ENCODE data around the gene AOAH. TPM values are rescaled to one million over a fixed set of nuclear protein-coding genes. Genes with fewer than 3 reads are reported as not detected.
"Not testable (repeated sequence)": the region's sequence is repeated elsewhere in the genome, so short reads cannot be mapped to it uniquely, and the experiment has no call there.

Gene AOAH
- total RNA-seq, 1 donor from 2014 or later: 33.4 TPM

GRCh38 chr7:36732806-36733205 lies 8.5 kb upstream of the AOAH start:
- peaks cover 34% of the 10 kb centered on the region for H3K36me3 Mint-ChIP-seq (ENCODE audit: low read depth)
- DNase-seq (ENCODE audit: low spot score): no peak
- no peak overlapping the region for H3K27ac Mint-ChIP-seq
- intact Hi-C loops (cut with micrococcal nuclease): no loop called here
- peaks cover 37% of the 10 kb centered on the region for H3K9me3 Mint-ChIP-seq
- no peak overlapping the region for H3K4me3 Mint-ChIP-seq (ENCODE audit: low read depth)
- no peaks in the 10 kb centered on the region for H3K27me3 Mint-ChIP-seq (ENCODE audit: low read depth)
- peaks cover 35% of the 10 kb centered on the region for H3K4me1 Mint-ChIP-seq (ENCODE audit: low read depth)

GRCh38 chr7:36730046-36730445 lies 5.8 kb upstream of the AOAH start:
- Mint-ChIP-seq H3K36me3 (ENCODE audit: low read depth) (peaks cover 34% of the 10 kb centered on the region), H3K4me1 (ENCODE audit: low read depth) (peaks cover 40% of the 10 kb centered on the region), H3K27ac (no peak overlapping the region), H3K27me3 (ENCODE audit: low read depth) (no peaks in the 10 kb centered on the region), H3K4me3 (ENCODE audit: low read depth) (no peak overlapping the region), H3K9me3 (peaks cover 37% of the 10 kb centered on the region)
- DNase-seq (ENCODE audit: low spot score): no peak
- intact Hi-C loops (cut with micrococcal nuclease): no loop called here

- H3K4me1 Mint-ChIP-seq (ENCODE audit: low read depth): peaks cover 46% of the 10 kb centered on the region
- peaks cover 31% of the 10 kb centered on the region for H3K9me3 Mint-ChIP-seq
- intact Hi-C loops (cut with micrococcal nuclease): loop anchor here (5.0 to 10.0 kb wide), 2 partner anchors 144 to 237 kb away; no protein-coding TSS in a partner anchor
- no peak for DNase-seq (ENCODE audit: low spot score)
- no peak overlapping the region for H3K4me3 Mint-ChIP-seq (ENCODE audit: low read depth)
- peaks cover 35% of the 10 kb centered on the region for H3K36me3 Mint-ChIP-seq (ENCODE audit: low read depth)
- H3K27ac Mint-ChIP-seq: no peak overlapping the region
- no peaks in the 10 kb centered on the region for H3K27me3 Mint-ChIP-seq (ENCODE audit: low read depth)
Observed at GRCh38 chr7:36728143-36728542, 3.8 kb upstream of the AOAH start.

GRCh38 chr7:36726806-36727503 lies 2.7 kb upstream of the AOAH start:
- no peak overlapping the region for H3K4me3 Mint-ChIP-seq (ENCODE audit: low read depth)

GRCh38 chr7:36726311-36726710 lies 2.0 kb upstream of the AOAH start:
- intact Hi-C loops (cut with micrococcal nuclease): loop anchor here (2.0 to 10.0 kb wide), 3 partner anchors 20 to 238 kb away; no protein-coding TSS in a partner anchor
- H3K4me3 Mint-ChIP-seq (ENCODE audit: low read depth): no peak overlapping the region
- H3K4me1 Mint-ChIP-seq (ENCODE audit: low read depth): peaks cover 56% of the 10 kb centered on the region
- H3K27me3 Mint-ChIP-seq (ENCODE audit: low read depth): no peaks in the 10 kb centered on the region
- no peak for DNase-seq (ENCODE audit: low spot score)
- peaks cover 18% of the 10 kb centered on the region for H3K9me3 Mint-ChIP-seq
- H3K36me3 Mint-ChIP-seq (ENCODE audit: low read depth): peaks cover 34% of the 10 kb centered on the region
- H3K27ac Mint-ChIP-seq: peak overlapping the region; percentile 30

More at GRCh38 chr7:36726806-36727503, 2.7 kb upstream of the AOAH start:
- Mint-ChIP-seq H3K4me1 (ENCODE audit: low read depth) (peaks cover 51% of the 10 kb centered on the region), H3K9me3 (peaks cover 24% of the 10 kb centered on the region), H3K27ac (no peak overlapping the region), H3K36me3 (ENCODE audit: low read depth) (peaks cover 33% of the 10 kb centered on the region), H3K27me3 (ENCODE audit: low read depth) (no peaks in the 10 kb centered on the region)
- intact Hi-C loops (cut with micrococcal nuclease): loop anchor here (2.0 to 10.0 kb wide), 3 partner anchors 20 to 238 kb away; no protein-coding TSS in a partner anchor
- no peak for DNase-seq (ENCODE audit: low spot score)

- Mint-ChIP-seq H3K27ac (peak overlapping the region; percentile 96), H3K27me3 (ENCODE audit: low read depth) (no peaks in the 10 kb centered on the region), H3K9me3 (peaks cover 6% of the 10 kb centered on the region), H3K36me3 (ENCODE audit: low read depth) (peaks cover 33% of the 10 kb centered on the region), H3K4me3 (ENCODE audit: low read depth) (peak overlapping the region; percentile 94), H3K4me1 (ENCODE audit: low read depth) (peaks cover 67% of the 10 kb centered on the region)
- DNase-seq (ENCODE audit: low spot score): no peak
- intact Hi-C loops (cut with micrococcal nuclease): loop anchor here (1.0 to 10.0 kb wide), 9 partner anchors 18 to 462 kb away; no protein-coding TSS in a partner anchor
Observed at GRCh38 chr7:36724996-36725395, 702 bp upstream of the AOAH start.

- H3K27me3 Mint-ChIP-seq (ENCODE audit: low read depth): no peaks in the 10 kb centered on the region
- H3K9me3 Mint-ChIP-seq: peaks cover 4% of the 10 kb centered on the region
- no peak for DNase-seq (ENCODE audit: low spot score)
- peak overlapping the region; percentile 96 for H3K27ac Mint-ChIP-seq
- peak overlapping the region; percentile 94 for H3K4me3 Mint-ChIP-seq (ENCODE audit: low read depth)
- peaks cover 76% of the 10 kb centered on the region for H3K4me1 Mint-ChIP-seq (ENCODE audit: low read depth)
- H3K36me3 Mint-ChIP-seq (ENCODE audit: low read depth): peaks cover 38% of the 10 kb centered on the region
- intact Hi-C loops (cut with micrococcal nuclease): loop anchor here (5.0 to 10.0 kb wide), 2 partner anchors 242 to 464 kb away; no protein-coding TSS in a partner anchor
Observed at GRCh38 chr7:36723291-36723690, 1.0 kb downstream of the AOAH start.

GRCh38 chr7:36719083-36719632 lies 5.1 kb downstream of the AOAH start:
- Mint-ChIP-seq H3K36me3 (ENCODE audit: low read depth) (peaks cover 71% of the 10 kb centered on the region), H3K4me1 (ENCODE audit: low read depth) (peaks cover 45% of the 10 kb centered on the region), H3K4me3 (ENCODE audit: low read depth) (peak overlapping the region; percentile 23), H3K27ac (peak overlapping the region; percentile 25), H3K27me3 (ENCODE audit: low read depth) (no peaks in the 10 kb centered on the region), H3K9me3 (peaks cover 28% of the 10 kb centered on the region)
- intact Hi-C loops (cut with micrococcal nuclease): no loop called here
- no peak for DNase-seq (ENCODE audit: low spot score)

GRCh38 chr7:36717586-36717985 lies 6.7 kb downstream of the AOAH start:
- intact Hi-C loops (cut with micrococcal nuclease): no loop called here
- Mint-ChIP-seq H3K9me3 (peaks cover 41% of the 10 kb centered on the region), H3K27ac (no peak overlapping the region), H3K4me1 (ENCODE audit: low read depth) (peaks cover 44% of the 10 kb centered on the region), H3K27me3 (ENCODE audit: low read depth) (no peaks in the 10 kb centered on the region), H3K4me3 (ENCODE audit: low read depth) (no peak overlapping the region), H3K36me3 (ENCODE audit: low read depth) (peaks cover 79% of the 10 kb centered on the region)
- DNase-seq (ENCODE audit: low spot score): no peak

- DNase-seq (ENCODE audit: low spot score); H3K27me3 Mint-ChIP-seq (ENCODE audit: low read depth); H3K27ac Mint-ChIP-seq; H3K4me3 Mint-ChIP-seq (ENCODE audit: low read depth); intact Hi-C loops (cut with micrococcal nuclease): not testable (repeated sequence)
- H3K36me3 Mint-ChIP-seq (ENCODE audit: low read depth): peaks cover 80% of the 10 kb centered on the region
- peaks cover 44% of the 10 kb centered on the region for H3K4me1 Mint-ChIP-seq (ENCODE audit: low read depth)
- H3K9me3 Mint-ChIP-seq: peaks cover 44% of the 10 kb centered on the region
Observed at GRCh38 chr7:36716802-36717201, 7.5 kb downstream of the AOAH start.

- no peak for DNase-seq (ENCODE audit: low spot score)
- Mint-ChIP-seq H3K36me3 (ENCODE audit: low read depth) (peaks cover 87% of the 10 kb centered on the region), H3K27ac (peak overlapping the region; percentile 83), H3K4me1 (ENCODE audit: low read depth) (peaks cover 58% of the 10 kb centered on the region), H3K4me3 (ENCODE audit: low read depth) (no peak overlapping the region), H3K27me3 (ENCODE audit: low read depth) (no peaks in the 10 kb centered on the region), H3K9me3 (peaks cover 49% of the 10 kb centered on the region)
- intact Hi-C loops (cut with micrococcal nuclease): no loop called here
Observed at GRCh38 chr7:36712015-36712414, 12.3 kb downstream of the AOAH start.

- DNase-seq (ENCODE audit: low spot score): no peak
- peak overlapping the region; percentile 24 for H3K4me3 Mint-ChIP-seq (ENCODE audit: low read depth)
- H3K27me3 Mint-ChIP-seq (ENCODE audit: low read depth): no peaks in the 10 kb centered on the region
- peaks cover 65% of the 10 kb centered on the region for H3K4me1 Mint-ChIP-seq (ENCODE audit: low read depth)
- H3K36me3 Mint-ChIP-seq (ENCODE audit: low read depth): peaks cover 88% of the 10 kb centered on the region
- peak overlapping the region; percentile 83 for H3K27ac Mint-ChIP-seq
- intact Hi-C loops (cut with micrococcal nuclease): no loop called here
- H3K9me3 Mint-ChIP-seq: peaks cover 51% of the 10 kb centered on the region
Observed at GRCh38 chr7:36711256-36711655, 13.0 kb downstream of the AOAH start.

GRCh38 chr7:36710186-36710791 lies 14.0 kb downstream of the AOAH start:
- H3K4me1 Mint-ChIP-seq (ENCODE audit: low read depth): peaks cover 72% of the 10 kb centered on the region
- H3K36me3 Mint-ChIP-seq (ENCODE audit: low read depth): peaks cover 92% of the 10 kb centered on the region
- intact Hi-C loops (cut with micrococcal nuclease): no loop called here
- H3K4me3 Mint-ChIP-seq (ENCODE audit: low read depth): no peak overlapping the region
- H3K27me3 Mint-ChIP-seq (ENCODE audit: low read depth): no peaks in the 10 kb centered on the region
- peaks cover 60% of the 10 kb centered on the region for H3K9me3 Mint-ChIP-seq
- no peak overlapping the region for H3K27ac Mint-ChIP-seq
- DNase-seq (ENCODE audit: low spot score): no peak
